HCT116 (cell line): ENCODE results near the gene LHCGR. TPM values are rescaled to one million over a fixed set of nuclear protein-coding genes. Genes with fewer than 3 reads are reported as not detected.

Experiments
- ATAC-seq: fragments of 200-7000 bp; cut with Tn5 transposase; 2 replicates; pipeline ENCODE4 v1.9.1; 2020; ENCODE audit warnings: mild to moderate bottlenecking, moderate library complexity
- BruUV-seq: library from RNA; stranded (reverse); fragments of 400-500 nt; replicated peaks from 2 replicates; lab custom pipeline; 2021; lab: Mats Ljungman, UMichigan
- CTCF ChIA-PET: fragments of 300-600 bp; sonication (Branson Sonifier 250); formaldehyde crosslinking; loops from one replicate; lab custom pipeline; 2021; ENCODE audit warnings: antibody characterized with exemption; lab: Charles Lee
- POLR2A ChIA-PET: fragments of 300-600, 350-600 bp; sonication (Branson Sonifier 250); formaldehyde crosslinking; loops from one replicate; lab custom pipeline; 2021; ENCODE audit warnings: antibody characterized with exemption; lab: Charles Lee
- RAD21 ChIA-PET, 2 experiments: fragments of 300-600 bp; sonication (Branson Sonifier 250); formaldehyde crosslinking; loops; one replicate each; lab custom pipeline; 2023; ENCODE audit warnings: low total read pairs in 2 of 2; ENCODE audit not compliant: uncharacterized antibody in 2 of 2, unreplicated experiment in 2 of 2, low non-redundant PET in 1 of 2; lab: Charles Lee
- DNase-seq: peaks from one replicate; pipeline ENCODE4 v3.0.0-alpha.2; 2010; ENCODE audit warnings: low read depth, low spot score
- H2AFZ ChIP-seq: fragments of 200-600 bp; shearing (Covaris generic), sonication (generic); 2 replicates; pipeline ENCODE4 v1.6.1; 2017; ENCODE audit warnings: low read depth, mixed run types, mixed read lengths, antibody characterized with exemption, low read length; ENCODE audit not compliant: poor library complexity, severe bottlenecking
- H3K27ac ChIP-seq: 2 replicates; pipeline ENCODE4 v1.5.1; 2012; ENCODE audit warnings: low read depth, low read length
- H3K27me3 ChIP-seq: fragments of 200-600 bp; sonication (generic); 2 replicates; pipeline ENCODE4 v1.6.1; 2016; ENCODE audit warnings: mixed run types, low read length, mixed read lengths; ENCODE audit not compliant: insufficient read depth
- H3K36me3 ChIP-seq, 2 experiments: fragments of 200-500 bp in 1 of 2; fragments of 200-600 bp in 1 of 2; sonication (Bioruptor generic) in 1 of 2; sonication (generic) in 1 of 2; 2 replicates each; pipeline versions ENCODE4 v1.5.1 to v1.6.1; 2014 to 2016; ENCODE audit warnings: low read length in 2 of 2, inconsistent platforms in 1 of 2, mixed read lengths in 1 of 2, mixed run types in 1 of 2; ENCODE audit not compliant: insufficient read depth in 2 of 2, control insufficient read depth in 1 of 2
- H3K4me1 ChIP-seq, 2 experiments: fragments of 200-600 bp in 1 of 2; sonication (generic) in 1 of 2; 2 replicates each; pipeline versions ENCODE4 v1.5.1 to v1.6.1; 2012 to 2017; ENCODE audit warnings: low read length in 2 of 2, inconsistent platforms in 1 of 2, mild to moderate bottlenecking in 1 of 2, mixed read lengths in 1 of 2, mixed run types in 1 of 2, moderate library complexity in 1 of 2; ENCODE audit not compliant: insufficient read depth in 2 of 2, control insufficient read depth in 1 of 2
- H3K4me2 ChIP-seq: fragments of 200-600 bp; sonication (generic); 2 replicates; pipeline ENCODE4 v1.6.1; 2017; ENCODE audit warnings: mixed run types, low read length, mixed read lengths
- H3K4me3 ChIP-seq, 2 experiments: fragments of 200-600 bp in 1 of 2; sonication (generic) in 1 of 2; replicated peaks in 1 of 2; 2 replicates each; pipeline ENCODE4 v1.5.1; 2011 to 2016; ENCODE audit warnings: low read length in 2 of 2, control low read depth in 1 of 2, low read depth in 1 of 2, mild to moderate bottlenecking in 1 of 2, mixed read lengths in 1 of 2, mixed run types in 1 of 2
- H3K79me2 ChIP-seq: fragments of 200-600 bp; sonication (generic); 2 replicates; pipeline ENCODE4 v1.6.1; 2017; ENCODE audit warnings: mild to moderate bottlenecking, mixed run types, low read length, moderate library complexity, mixed read lengths; ENCODE audit not compliant: insufficient read depth
- H3K9ac ChIP-seq: fragments of 200-600 bp; sonication (generic); 2 replicates; pipeline ENCODE4 v1.6.1; 2016; ENCODE audit warnings: low read length, mixed read lengths
- H3K9me2 ChIP-seq: fragments of 200-600 bp; sonication (generic), shearing (Covaris generic); 2 replicates; pipeline ENCODE4 v1.6.1; 2017; ENCODE audit warnings: mixed run types, mild to moderate bottlenecking, moderate library complexity; ENCODE audit not compliant: insufficient read depth
- H3K9me3 ChIP-seq, 2 experiments: fragments of 200-500 bp in 1 of 2; fragments of 200-600 bp in 1 of 2; sonication (Bioruptor generic) in 1 of 2; sonication (generic) in 1 of 2; 2 replicates each; pipeline ENCODE4 v1.6.1; 2014 to 2017; ENCODE audit warnings: low read length in 2 of 2, mixed read lengths in 2 of 2, inconsistent platforms in 1 of 2, low read depth in 1 of 2, mild to moderate bottlenecking in 1 of 2, mixed run types in 1 of 2, moderate library complexity in 1 of 2; ENCODE audit not compliant: control insufficient read depth in 1 of 2, insufficient read depth in 1 of 2
- H4K20me1 ChIP-seq: fragments of 200-600 bp; sonication (generic), shearing (Covaris generic); 2 replicates; pipeline ENCODE4 v1.6.1; 2017; ENCODE audit warnings: mixed run types, mild to moderate bottlenecking, moderate library complexity; ENCODE audit not compliant: insufficient read depth
- CBX3 ChIP-seq: IDR thresholded peaks from 2 replicates; pipeline ENCODE4 v1.6.1; 2012; ENCODE audit warnings: low read depth
- CEBPB ChIP-seq: IDR thresholded peaks from 2 replicates; pipeline ENCODE4 v1.6.1; 2012; ENCODE audit warnings: low read depth
- EZH2 ChIP-seq: fragments of 200-600 bp; sonication (generic); IDR thresholded peaks from 2 replicates; pipeline ENCODE4 v1.6.1; 2017; ENCODE audit warnings: antibody characterized with exemption, mixed run types
- EZH2phosphoT487 ChIP-seq: fragments of 200-600 bp; IDR thresholded peaks from 2 replicates; pipeline ENCODE4 v1.6.1; 2018; ENCODE audit warnings: antibody characterized with exemption, borderline replicate concordance
- JUND ChIP-seq: IDR thresholded peaks from 2 replicates; pipeline ENCODE4 v1.6.1; 2012
- MAX ChIP-seq: IDR thresholded peaks from 2 replicates; pipeline ENCODE4 v1.6.1; 2012
- POLR2A ChIP-seq: IDR thresholded peaks from 2 replicates; pipeline ENCODE4 v1.7.0; 2011; ENCODE audit warnings: borderline replicate concordance; ENCODE audit not compliant: insufficient read depth, insufficient read length; ENCODE audit errors: extremely low read depth
- POLR2AphosphoS5 ChIP-seq: IDR thresholded peaks from 2 replicates; pipeline ENCODE4 v1.6.1; 2011; ENCODE audit warnings: mild to moderate bottlenecking, low read depth, low read length, moderate library complexity
- RAD21 ChIP-seq: IDR thresholded peaks from 2 replicates; pipeline ENCODE4 v1.6.1; 2012; ENCODE audit warnings: low read depth, mild to moderate bottlenecking
- REST ChIP-seq: IDR thresholded peaks from 2 replicates; pipeline ENCODE4 v1.6.1; 2012; ENCODE audit warnings: low read depth
- SIN3A ChIP-seq: IDR thresholded peaks from 2 replicates; pipeline ENCODE4 v1.6.1; 2012; ENCODE audit warnings: low read depth
- SRF ChIP-seq: IDR thresholded peaks from 2 replicates; pipeline ENCODE4 v1.6.1; 2012; ENCODE audit warnings: low read depth
- YY1 ChIP-seq: IDR thresholded peaks from 2 replicates; pipeline ENCODE4 v1.6.1; 2011; ENCODE audit warnings: low read length, low read depth, moderate library complexity, mild to moderate bottlenecking; ENCODE audit not compliant: insufficient replicate concordance; ENCODE audit errors: extremely low read depth
- ZNF274 ChIP-seq: fragments of 200-500 bp; sonication (Bioruptor generic); IDR thresholded peaks from 2 replicates; pipeline ENCODE4 v1.6.1; 2014; ENCODE audit warnings: mild to moderate bottlenecking, low read depth, low read length, inconsistent platforms
- intact Hi-C: fragments of 100-400 bp; cut with micrococcal nuclease; formaldehyde crosslinking; loops from 2 replicates; pipeline ENCODE4 v1.10.0; 2022
- total RNA-seq: library from RNA; stranded (reverse); gene quantifications from one replicate; pipeline ENCODE4 v1.2.1, GENCODE V29; 2021; ENCODE audit not compliant: unreplicated experiment
- TF ChIP-seq, protein P1 (sequence below): IDR thresholded peaks from 2 replicates; pipeline ENCODE4 v1.6.1; 2012
- TF ChIP-seq, protein P2 (sequence below): IDR thresholded peaks from 2 replicates; pipeline ENCODE4 v1.6.1; 2011; ENCODE audit warnings: mild to moderate bottlenecking, low read length, moderate library complexity; ENCODE audit not compliant: insufficient replicate concordance; ENCODE audit errors: extremely low read depth
- TF ChIP-seq, protein P3 (sequence below), 3 experiments: fragments of 200-600 bp in 1 of 3; sonication (generic) in 1 of 3; IDR thresholded peaks in 2 of 3; conservative IDR thresholded peaks in 1 of 3; 2 replicates each; pipeline ENCODE4 v1.5.1; 2012 to 2017; ENCODE audit warnings: low read depth in 2 of 3, low read length in 2 of 3, antibody characterized with exemption in 1 of 3, borderline replicate concordance in 1 of 3, control low read depth in 1 of 3, mild to moderate bottlenecking in 1 of 3, mixed read lengths in 1 of 3, mixed run types in 1 of 3, moderate library complexity in 1 of 3; ENCODE audit not compliant: insufficient read depth in 1 of 3

The LHCGR gene
- total RNA-seq, 1 experiment from 2014 or later, result not detected

DNA sequence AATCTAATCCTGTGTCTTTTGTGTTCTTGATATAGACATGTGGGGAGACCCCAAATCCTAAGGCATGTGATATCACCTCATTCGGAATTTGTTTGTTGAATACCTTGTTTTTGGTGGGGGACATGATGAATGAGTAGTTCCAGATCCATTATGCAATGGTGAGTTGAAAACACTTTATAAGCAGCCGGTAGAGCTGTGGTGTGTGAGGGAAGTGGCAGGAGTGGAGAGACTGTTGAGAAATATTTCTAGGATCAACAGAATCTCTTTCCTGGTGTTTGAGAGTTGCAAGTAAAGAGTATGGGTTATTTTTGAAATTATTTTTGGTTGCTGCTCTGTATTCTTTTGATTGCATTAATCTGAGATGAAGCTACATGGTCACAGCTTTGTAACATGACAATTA is 34.4 kb downstream of the LHCGR start:
- Histone ChIP-seq H3K9me3 (no peaks in the 10 kb centered on the region), H3K9me2 (no peaks in the 10 kb centered on the region), H3K36me3 (no peaks in the 10 kb centered on the region), H3K9ac (no peak overlapping the region), H3K79me2 (no peaks in the 10 kb centered on the region), H3K4me1 (no peaks in the 10 kb centered on the region), H3K4me3 (no peak overlapping the region), H3K27me3 (peaks cover 29% of the 10 kb centered on the region), H3K4me2 (no peak overlapping the region), H3K27ac (no peak overlapping the region), H4K20me1 (no peaks in the 10 kb centered on the region), H2AFZ (no peak overlapping the region)
- ATAC-seq (no peak), DNase-seq (no peak)
- ChIA-PET RAD21 (no interaction called here), CTCF (no interaction called here), POLR2A (no interaction called here)
- intact Hi-C loops, result no loop called here
- no TSS peak for BruUV-seq
- TF ChIP-seq, protein P1, sequence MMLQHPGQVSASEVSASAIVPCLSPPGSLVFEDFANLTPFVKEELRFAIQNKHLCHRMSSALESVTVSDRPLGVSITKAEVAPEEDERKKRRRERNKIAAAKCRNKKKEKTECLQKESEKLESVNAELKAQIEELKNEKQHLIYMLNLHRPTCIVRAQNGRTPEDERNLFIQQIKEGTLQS, result no peak
- TF ChIP-seq RAD21 (no peak), YY1 (no peak), CBX3 (no peak), SIN3A (no peak), CEBPB (no peak), MAX (no peak), SRF (no peak), EZH2phosphoT487 (no peak), POLR2AphosphoS5 (no peak), POLR2A (no peak), EZH2 (no peak), JUND (no peak), ZNF274 (no peak), REST (no peak)
- TF ChIP-seq, protein P2, sequence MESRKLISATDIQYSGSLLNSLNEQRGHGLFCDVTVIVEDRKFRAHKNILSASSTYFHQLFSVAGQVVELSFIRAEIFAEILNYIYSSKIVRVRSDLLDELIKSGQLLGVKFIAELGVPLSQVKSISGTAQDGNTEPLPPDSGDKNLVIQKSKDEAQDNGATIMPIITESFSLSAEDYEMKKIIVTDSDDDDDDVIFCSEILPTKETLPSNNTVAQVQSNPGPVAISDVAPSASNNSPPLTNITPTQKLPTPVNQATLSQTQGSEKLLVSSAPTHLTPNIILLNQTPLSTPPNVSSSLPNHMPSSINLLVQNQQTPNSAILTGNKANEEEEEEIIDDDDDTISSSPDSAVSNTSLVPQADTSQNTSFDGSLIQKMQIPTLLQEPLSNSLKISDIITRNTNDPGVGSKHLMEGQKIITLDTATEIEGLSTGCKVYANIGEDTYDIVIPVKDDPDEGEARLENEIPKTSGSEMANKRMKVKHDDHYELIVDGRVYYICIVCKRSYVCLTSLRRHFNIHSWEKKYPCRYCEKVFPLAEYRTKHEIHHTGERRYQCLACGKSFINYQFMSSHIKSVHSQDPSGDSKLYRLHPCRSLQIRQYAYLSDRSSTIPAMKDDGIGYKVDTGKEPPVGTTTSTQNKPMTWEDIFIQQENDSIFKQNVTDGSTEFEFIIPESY, result no peak
- TF ChIP-seq, protein P3, sequence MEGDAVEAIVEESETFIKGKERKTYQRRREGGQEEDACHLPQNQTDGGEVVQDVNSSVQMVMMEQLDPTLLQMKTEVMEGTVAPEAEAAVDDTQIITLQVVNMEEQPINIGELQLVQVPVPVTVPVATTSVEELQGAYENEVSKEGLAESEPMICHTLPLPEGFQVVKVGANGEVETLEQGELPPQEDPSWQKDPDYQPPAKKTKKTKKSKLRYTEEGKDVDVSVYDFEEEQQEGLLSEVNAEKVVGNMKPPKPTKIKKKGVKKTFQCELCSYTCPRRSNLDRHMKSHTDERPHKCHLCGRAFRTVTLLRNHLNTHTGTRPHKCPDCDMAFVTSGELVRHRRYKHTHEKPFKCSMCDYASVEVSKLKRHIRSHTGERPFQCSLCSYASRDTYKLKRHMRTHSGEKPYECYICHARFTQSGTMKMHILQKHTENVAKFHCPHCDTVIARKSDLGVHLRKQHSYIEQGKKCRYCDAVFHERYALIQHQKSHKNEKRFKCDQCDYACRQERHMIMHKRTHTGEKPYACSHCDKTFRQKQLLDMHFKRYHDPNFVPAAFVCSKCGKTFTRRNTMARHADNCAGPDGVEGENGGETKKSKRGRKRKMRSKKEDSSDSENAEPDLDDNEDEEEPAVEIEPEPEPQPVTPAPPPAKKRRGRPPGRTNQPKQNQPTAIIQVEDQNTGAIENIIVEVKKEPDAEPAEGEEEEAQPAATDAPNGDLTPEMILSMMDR (IDR thresholded peaks at IDR 0.05 in 2 of 3, conservative IDR thresholded peaks at IDR 0.05 in 1 of 3; ENCODE audit: borderline replicate concordance in 1 of 3, insufficient read depth in 1 of 3, low read depth in 2 of 3, low read length in 2 of 3), result no peak
